Measurements from ENCODE around the gene SFT2D2. TPM values are rescaled to one million over a fixed set of nuclear protein-coding genes. Genes with fewer than 3 reads are reported as not detected.

The SFT2D2 gene
- total and polyA plus RNA-seq, 2 of the 8 experiments (the other 6 are each of a cell fraction or from before 2014, with no cell fraction given) = 9.0 to 29.0 TPM

DNA sequence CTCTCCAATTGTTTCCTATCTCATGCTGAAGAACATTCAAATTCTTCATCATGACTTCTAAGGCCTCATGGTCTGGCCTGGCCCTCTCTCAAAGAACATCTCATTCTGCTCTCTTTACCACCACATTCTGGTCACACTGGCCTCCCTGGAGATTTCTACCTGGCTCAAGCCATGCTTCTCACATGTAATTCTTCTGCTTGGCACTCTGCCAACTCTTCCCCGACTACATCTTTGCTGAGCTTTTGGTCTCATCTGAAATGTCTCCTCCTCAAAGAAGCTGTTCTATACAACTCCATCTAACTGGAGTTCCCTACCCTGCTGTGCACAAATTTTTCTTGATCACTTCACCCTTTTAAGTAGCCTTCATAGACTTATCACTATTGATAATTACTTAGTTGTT, 53.4 kb downstream of the SFT2D2 start:
- no peak overlapping the region for H3K4me2 ChIP-seq (ENCODE audit: insufficient read depth in 1 of 2, low read depth in 2 of 2, low read length in 2 of 2)
- no peaks in the 10 kb centered on the region for H3K23me2 ChIP-seq (ENCODE audit: low read depth, low read length)
- H3K4me1 ChIP-seq (replicated peaks in 1 of 4; ENCODE audit: control insufficient read depth in 3 of 4, insufficient read depth in 4 of 4, low read length in 3 of 4) = no peaks in the 10 kb centered on the region
- H3K9ac ChIP-seq (replicated peaks in 1 of 4; ENCODE audit: extremely low read depth in 1 of 4, low read depth in 3 of 4, low read length in 3 of 4) = no peak overlapping the region
- no peak overlapping the region for H4K5ac ChIP-seq (ENCODE audit: insufficient read length, low read depth, low read length)
- H3K27me3 ChIP-seq (replicated peaks in 1 of 4; ENCODE audit: control insufficient read depth in 3 of 4, extremely low read depth in 1 of 4, insufficient read depth in 3 of 4, low read length in 3 of 4) = no peaks in the 10 kb centered on the region
- no peaks in the 10 kb centered on the region for H3K9me3 ChIP-seq (ENCODE audit: insufficient read depth in 2 of 2, low read depth in 1 of 2, low read length in 1 of 2)
- no peak for DNase-seq (ENCODE audit: low read depth in 1 of 2, low spot score in 2 of 2)
- H2BK12ac ChIP-seq (ENCODE audit: low read depth, low read length) = no peak overlapping the region
- 79% methylated on average over 1 of the region's 1 CpG; no CpG with 5 or more reads in 1 of the 2 experiments for WGBS, 2 experiments (ENCODE audit: extremely low coverage in 1 of 2, insufficient coverage in 1 of 2, insufficient read length in 1 of 2, insufficient replicate concordance in 2 of 2, low coverage in 1 of 2, low lambda C conversion rate in 2 of 2, missing lambda C conversion rate in 1 of 2)
- H2AK5ac ChIP-seq (ENCODE audit: low read depth, low read length) = no peak overlapping the region
- no peak overlapping the region for H3K14ac ChIP-seq (ENCODE audit: insufficient read length)
- no peak overlapping the region for H2BK120ac ChIP-seq (replicated peaks; ENCODE audit: low read depth, low read length)
- H3K79me1 ChIP-seq (ENCODE audit: low read depth, low read length) = no peaks in the 10 kb centered on the region
- no peak overlapping the region for H3K4me3 ChIP-seq (ENCODE audit: extremely low read depth in 1 of 4, insufficient read depth in 2 of 4, low read depth in 3 of 4, low read length in 4 of 4)
- H2BK20ac ChIP-seq (ENCODE audit: low read length) = no peak overlapping the region
- no peak overlapping the region for H4K8ac ChIP-seq (ENCODE audit: extremely low read depth, insufficient read depth, low read length)
- H3K56ac ChIP-seq (replicated peaks; ENCODE audit: insufficient read length, low read depth, low read length) = no peak overlapping the region
- H4K20me1 ChIP-seq (replicated peaks in 1 of 2; ENCODE audit: control insufficient read depth in 1 of 2, insufficient read depth in 2 of 2, low read length in 2 of 2) = no peaks in the 10 kb centered on the region
- no peak overlapping the region for H3K4ac ChIP-seq (replicated peaks; ENCODE audit: insufficient read length, low read depth, low read length)
- no peak overlapping the region for H3K27ac ChIP-seq (ENCODE audit: low read depth, low read length)
- no peak overlapping the region for H2BK5ac ChIP-seq (ENCODE audit: low read depth, low read length)
- no peaks in the 10 kb centered on the region for H3K79me2 ChIP-seq (ENCODE audit: control insufficient read depth in 1 of 2, insufficient read depth in 2 of 2, low read length in 2 of 2)
- ChIA-PET POLR2A (ENCODE audit: partially characterized antibody) (no interaction called here), CTCF (ENCODE audit: partially characterized antibody) (interaction anchor here (1.9 kb wide), 1 partner anchor 44 kb away, joined by 10 read pairs; no protein-coding TSS in a partner anchor)
- no peak for FAIRE-seq
- H3K36me3 ChIP-seq (ENCODE audit: control insufficient read depth in 2 of 4, insufficient read depth in 4 of 4, low read length in 3 of 4) = no peaks in the 10 kb centered on the region
- H3K18ac ChIP-seq (ENCODE audit: extremely low read depth, low read length) = no peak overlapping the region
- no peak overlapping the region for H4K91ac ChIP-seq (replicated peaks; ENCODE audit: insufficient read length, low read length)
- no peak overlapping the region for H2BK15ac ChIP-seq (ENCODE audit: low read length)
- no peak overlapping the region for H3K23ac ChIP-seq (ENCODE audit: insufficient read length)
- no peak overlapping the region for H2AFZ ChIP-seq (ENCODE audit: low read length)
- no peak for TF ChIP-seq SUZ12 (IDR thresholded peaks at IDR 0.05; ENCODE audit: low read length)
- TF ChIP-seq SIN3A (conservative IDR thresholded peaks at IDR 0.05 in 1 of 2, IDR thresholded peaks at IDR 0.05 in 1 of 2; ENCODE audit: low read depth in 1 of 2, low read length in 2 of 2) = no peak
- TF ChIP-seq KDM4A (IDR thresholded peaks at IDR 0.05; ENCODE audit: low read depth, low read length, severe bottlenecking) = no peak
- TF ChIP-seq KDM1A (IDR thresholded peaks at IDR 0.05; ENCODE audit: borderline replicate concordance, low read length) = no peak
- TF ChIP-seq POU5F1 (IDR thresholded peaks at IDR 0.05; ENCODE audit: low read depth, low read length) = no peak
- TF ChIP-seq RXRA (IDR thresholded peaks at IDR 0.05; ENCODE audit: insufficient read depth, low read depth, low read length) = no peak
- TF ChIP-seq SIX5 (IDR thresholded peaks at IDR 0.05; ENCODE audit: low read depth, low read length) = no peak
- no peak for TF ChIP-seq RNF2 (IDR thresholded peaks at IDR 0.05; ENCODE audit: borderline replicate concordance, low read depth, low read length, missing control alignments, poor library complexity, severe bottlenecking)
- TF ChIP-seq, protein P1, sequence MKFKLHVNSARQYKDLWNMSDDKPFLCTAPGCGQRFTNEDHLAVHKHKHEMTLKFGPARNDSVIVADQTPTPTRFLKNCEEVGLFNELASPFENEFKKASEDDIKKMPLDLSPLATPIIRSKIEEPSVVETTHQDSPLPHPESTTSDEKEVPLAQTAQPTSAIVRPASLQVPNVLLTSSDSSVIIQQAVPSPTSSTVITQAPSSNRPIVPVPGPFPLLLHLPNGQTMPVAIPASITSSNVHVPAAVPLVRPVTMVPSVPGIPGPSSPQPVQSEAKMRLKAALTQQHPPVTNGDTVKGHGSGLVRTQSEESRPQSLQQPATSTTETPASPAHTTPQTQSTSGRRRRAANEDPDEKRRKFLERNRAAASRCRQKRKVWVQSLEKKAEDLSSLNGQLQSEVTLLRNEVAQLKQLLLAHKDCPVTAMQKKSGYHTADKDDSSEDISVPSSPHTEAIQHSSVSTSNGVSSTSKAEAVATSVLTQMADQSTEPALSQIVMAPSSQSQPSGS (IDR thresholded peaks at IDR 0.05; ENCODE audit: low read length) = no peak
- TF ChIP-seq NRF1 (IDR thresholded peaks at IDR 0.05; ENCODE audit: low read depth, low read length) = no peak
- no peak for TF ChIP-seq RAD21 (IDR thresholded peaks at IDR 0.05 in 1 of 2, conservative IDR thresholded peaks at IDR 0.05 in 1 of 2; ENCODE audit: low read depth in 2 of 2, low read length in 2 of 2)
- TF ChIP-seq TCF12 (IDR thresholded peaks at IDR 0.05; ENCODE audit: low read depth, low read length) = no peak

Measured in H1 (cell line).